Neural crest cell (in vitro differentiated cells): ENCODE measurements around the gene HDAC4. TPM values are rescaled to one million over a fixed set of nuclear protein-coding genes. Genes with fewer than 3 reads are reported as not detected.

Experiments used
- DNase-seq: peaks from one replicate; pipeline ENCODE4 v3.0.0; 2021; ENCODE audit warnings: low read depth, mixed read lengths, low spot score
- H3K27ac Mint-ChIP-seq: one replicate; pipeline ENCODE4 v1.8.0; 2021; ENCODE audit warnings: mild to moderate bottlenecking, mixed read lengths; ENCODE audit not compliant: unreplicated experiment
- H3K27me3 Mint-ChIP-seq: 2 replicates; pipeline ENCODE4 v1.8.0; 2021; ENCODE audit warnings: low read depth, mild to moderate bottlenecking, mixed read lengths
- H3K36me3 Mint-ChIP-seq: 2 replicates; pipeline ENCODE4 v1.8.0; 2021; ENCODE audit warnings: low read depth, mild to moderate bottlenecking, mixed read lengths
- H3K4me1 Mint-ChIP-seq: 2 replicates; pipeline ENCODE4 v1.8.0; 2021; ENCODE audit warnings: mixed read lengths
- H3K4me3 Mint-ChIP-seq: one replicate; pipeline ENCODE4 v1.8.0; 2021; ENCODE audit warnings: mild to moderate bottlenecking, mixed read lengths
- H3K9me3 Mint-ChIP-seq: 2 replicates; pipeline ENCODE4 v1.8.0; 2021; ENCODE audit warnings: mixed read lengths
- total RNA-seq: library from RNA; stranded (reverse); gene quantifications from 2 replicates; pipeline ENCODE4 v1.2.1, GENCODE V29; 2021
- TF ChIP-seq, protein P1 (sequence below): fragments of 200-600 bp; sonication (generic); conservative IDR thresholded peaks from 2 replicates; pipeline ENCODE4 v1.5.0; 2021; ENCODE audit warnings: antibody characterized with exemption, mild to moderate bottlenecking

The HDAC4 gene
- total RNA-seq, 1 donor from 2014 or later = 52.1 TPM

DNA sequence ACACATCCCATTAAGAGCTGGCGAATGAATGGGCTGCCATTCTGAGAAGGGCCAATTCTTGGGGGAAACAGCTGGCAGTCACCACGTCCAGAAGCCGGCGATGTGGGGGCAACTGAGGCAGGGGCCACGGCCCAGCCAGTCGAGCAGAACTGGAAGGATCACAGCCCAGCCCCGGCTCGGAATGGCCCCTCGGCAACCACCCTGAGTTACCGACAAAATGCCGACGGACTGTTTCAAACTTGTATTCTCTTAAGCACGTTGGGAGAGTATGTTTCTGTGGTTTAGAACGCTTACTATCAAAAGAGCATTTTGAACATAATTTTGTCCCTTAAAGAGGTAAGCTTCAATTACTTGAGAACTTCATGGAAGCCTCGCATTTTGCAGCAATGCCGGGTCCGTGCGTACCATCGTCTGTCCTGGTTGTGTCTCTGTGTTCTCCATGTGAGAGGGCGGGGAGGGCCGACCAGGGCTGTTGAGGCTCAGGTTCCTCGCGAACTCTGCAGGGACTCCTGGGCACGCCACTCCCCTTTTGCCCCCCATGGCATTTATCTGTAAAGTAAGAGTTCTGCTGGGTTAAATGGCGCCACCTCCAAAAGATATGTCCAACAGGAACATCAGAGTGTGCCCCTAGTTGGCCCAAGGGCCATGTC is 397.1 kb downstream of the HDAC4 start:
- no peak for DNase-seq
- H3K9me3 Mint-ChIP-seq = peaks cover 8% of the 10 kb centered on the region
- no peak overlapping the region for H3K27ac Mint-ChIP-seq
- no peaks in the 10 kb centered on the region for H3K27me3 Mint-ChIP-seq
- H3K4me3 Mint-ChIP-seq = no peak overlapping the region
- peaks cover 3% of the 10 kb centered on the region for H3K36me3 Mint-ChIP-seq
- peaks cover 8% of the 10 kb centered on the region for H3K4me1 Mint-ChIP-seq
- TF ChIP-seq, protein P1, sequence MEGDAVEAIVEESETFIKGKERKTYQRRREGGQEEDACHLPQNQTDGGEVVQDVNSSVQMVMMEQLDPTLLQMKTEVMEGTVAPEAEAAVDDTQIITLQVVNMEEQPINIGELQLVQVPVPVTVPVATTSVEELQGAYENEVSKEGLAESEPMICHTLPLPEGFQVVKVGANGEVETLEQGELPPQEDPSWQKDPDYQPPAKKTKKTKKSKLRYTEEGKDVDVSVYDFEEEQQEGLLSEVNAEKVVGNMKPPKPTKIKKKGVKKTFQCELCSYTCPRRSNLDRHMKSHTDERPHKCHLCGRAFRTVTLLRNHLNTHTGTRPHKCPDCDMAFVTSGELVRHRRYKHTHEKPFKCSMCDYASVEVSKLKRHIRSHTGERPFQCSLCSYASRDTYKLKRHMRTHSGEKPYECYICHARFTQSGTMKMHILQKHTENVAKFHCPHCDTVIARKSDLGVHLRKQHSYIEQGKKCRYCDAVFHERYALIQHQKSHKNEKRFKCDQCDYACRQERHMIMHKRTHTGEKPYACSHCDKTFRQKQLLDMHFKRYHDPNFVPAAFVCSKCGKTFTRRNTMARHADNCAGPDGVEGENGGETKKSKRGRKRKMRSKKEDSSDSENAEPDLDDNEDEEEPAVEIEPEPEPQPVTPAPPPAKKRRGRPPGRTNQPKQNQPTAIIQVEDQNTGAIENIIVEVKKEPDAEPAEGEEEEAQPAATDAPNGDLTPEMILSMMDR = no peak

DNA sequence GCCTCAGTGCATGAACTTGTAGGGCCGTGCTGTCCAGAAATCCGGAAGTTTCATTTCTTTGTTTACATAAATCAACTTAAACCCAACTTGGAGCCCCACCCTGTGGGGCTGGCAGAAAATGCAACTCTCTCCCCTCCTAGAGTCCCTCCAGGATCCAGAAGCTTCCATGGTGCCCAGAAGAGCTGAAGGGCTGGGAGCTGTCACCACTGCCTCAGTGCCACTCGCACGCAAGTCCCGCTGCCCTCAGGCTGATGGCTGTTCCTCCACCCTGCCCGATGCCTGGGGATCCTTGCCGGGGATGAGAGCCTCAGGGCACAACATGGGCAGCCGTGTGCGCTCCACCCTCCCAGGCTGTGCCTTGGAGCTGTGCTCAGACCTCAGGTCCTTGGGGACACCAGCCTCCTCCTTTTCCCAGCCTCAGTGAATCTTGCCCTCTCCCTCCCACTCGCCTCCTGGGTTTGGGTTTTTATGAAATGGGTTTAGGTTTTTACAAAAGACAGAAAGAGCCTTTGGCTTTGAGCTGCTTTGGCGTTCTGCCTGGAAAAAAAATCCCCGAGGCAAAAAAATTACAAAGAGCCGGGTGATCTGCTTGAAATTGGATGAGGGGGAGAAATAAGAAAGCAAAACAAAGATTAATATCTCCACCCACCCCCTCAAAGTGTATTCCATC is 397.7 kb downstream of the HDAC4 start:
- Mint-ChIP-seq H3K27me3 (no peaks in the 10 kb centered on the region), H3K27ac (no peak overlapping the region)
- DNase-seq = no peak

DNA sequence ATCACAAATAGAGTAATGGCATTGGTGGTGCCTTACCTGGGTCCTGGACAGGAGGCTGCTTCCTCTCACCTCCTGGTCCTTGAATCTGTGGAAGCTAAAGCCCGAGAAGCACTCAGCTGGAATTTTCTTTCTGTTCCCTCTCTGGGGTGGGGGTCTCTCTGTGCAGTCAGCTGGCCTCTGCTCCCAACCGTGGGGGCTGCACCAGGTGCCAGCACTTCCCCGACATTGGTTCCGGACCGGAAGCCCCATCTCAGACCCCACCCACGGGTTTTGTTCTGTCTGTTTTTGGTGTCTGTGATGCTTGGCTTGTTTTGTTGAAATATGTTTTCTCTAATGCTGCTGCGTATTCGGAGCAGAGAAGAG is 398.2 kb downstream of the HDAC4 start:
- peaks cover under 1% of the 10 kb centered on the region for H3K4me1 Mint-ChIP-seq
- no peaks in the 10 kb centered on the region for H3K27me3 Mint-ChIP-seq
- H3K4me3 Mint-ChIP-seq = no peak overlapping the region
- DNase-seq = no peak
- peaks cover 3% of the 10 kb centered on the region for H3K36me3 Mint-ChIP-seq
- H3K9me3 Mint-ChIP-seq = peaks cover 8% of the 10 kb centered on the region
- no peak overlapping the region for H3K27ac Mint-ChIP-seq
- TF ChIP-seq, protein P1 = no peak

More for the DNA sequence above, 397.7 kb downstream of the HDAC4 start:
- H3K4me1 Mint-ChIP-seq = peaks cover 1% of the 10 kb centered on the region
- TF ChIP-seq, protein P1 = no peak
- H3K9me3 Mint-ChIP-seq = peaks cover 8% of the 10 kb centered on the region
- H3K4me3 Mint-ChIP-seq = no peak overlapping the region
- peaks cover 3% of the 10 kb centered on the region for H3K36me3 Mint-ChIP-seq

DNA sequence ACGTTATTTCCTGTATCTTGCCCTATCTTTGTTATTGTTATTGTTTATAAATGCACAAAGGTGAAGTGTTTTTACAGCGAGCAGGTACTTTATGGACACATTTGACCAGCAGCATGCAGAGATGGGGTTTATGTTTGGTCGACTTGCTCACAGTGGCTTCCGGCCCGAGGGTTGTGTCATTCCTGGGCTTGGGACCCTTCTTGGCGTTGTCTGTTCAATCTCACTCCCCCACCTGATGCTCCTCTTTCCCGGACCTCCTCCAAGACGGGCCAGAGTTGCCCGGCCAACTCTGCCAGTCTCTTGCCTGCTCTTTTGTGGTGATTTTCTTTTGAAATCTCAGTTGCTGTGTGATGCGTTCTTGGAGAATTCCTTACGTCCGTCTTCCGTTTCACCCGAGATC is 399.0 kb downstream of the HDAC4 start:
- Mint-ChIP-seq H3K4me3 (no peak overlapping the region), H3K9me3 (peaks cover 8% of the 10 kb centered on the region), H3K27ac (no peak overlapping the region), H3K4me1 (peaks cover 6% of the 10 kb centered on the region), H3K36me3 (peaks cover 3% of the 10 kb centered on the region), H3K27me3 (no peaks in the 10 kb centered on the region)
- no peak for DNase-seq
- TF ChIP-seq, protein P1 = no peak

DNA sequence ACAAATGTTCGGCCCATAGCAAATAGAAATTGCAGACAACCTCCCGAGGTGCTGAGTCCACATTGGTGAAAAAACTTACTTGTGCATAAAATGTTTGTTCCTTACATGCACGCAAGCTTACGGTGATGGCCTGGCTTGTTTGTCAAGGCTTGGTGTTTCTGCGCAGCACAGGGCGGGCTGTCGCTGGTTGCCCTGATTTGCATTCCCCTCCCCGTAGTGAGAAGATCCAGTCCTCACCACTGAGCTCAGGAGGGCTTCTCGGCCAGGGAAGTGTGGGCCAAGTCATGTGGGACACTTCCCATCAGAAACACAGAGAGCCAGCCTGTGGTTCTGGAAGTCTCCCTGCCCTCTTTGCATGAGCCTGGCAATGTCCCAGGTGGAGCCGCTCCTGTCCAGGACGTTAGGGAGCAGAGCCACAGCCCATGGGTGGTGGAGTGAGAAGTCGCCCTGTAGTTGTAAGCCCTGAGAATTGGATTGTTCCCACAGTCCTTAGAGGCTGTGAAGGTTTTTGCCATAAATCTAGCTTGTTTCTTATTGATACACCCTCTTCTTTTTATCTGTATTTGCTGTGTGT is 400.2 kb downstream of the HDAC4 start:
- TF ChIP-seq, protein P1 = no peak
- Mint-ChIP-seq H3K4me1 (peaks cover 6% of the 10 kb centered on the region), H3K36me3 (peaks cover 3% of the 10 kb centered on the region), H3K27me3 (no peaks in the 10 kb centered on the region), H3K9me3 (peaks cover 8% of the 10 kb centered on the region), H3K4me3 (no peak overlapping the region), H3K27ac (no peak overlapping the region)
- no peak for DNase-seq
